GM19463 (cell line): ENCODE measurements around the gene TNRC6A.
"Not testable (repeated sequence)": the region's sequence is repeated elsewhere in the genome, so short reads cannot be mapped to it uniquely, and the experiment has no call there.

Source experiments
- ATAC-seq: cut with Tn5 transposase; IDR thresholded peaks from one replicate; pipeline ENCODE4 v1.9.1; 2021; ENCODE audit warnings: mild to moderate bottlenecking, moderate library complexity; ENCODE audit not compliant: unreplicated experiment

The TNRC6A gene

DNA sequence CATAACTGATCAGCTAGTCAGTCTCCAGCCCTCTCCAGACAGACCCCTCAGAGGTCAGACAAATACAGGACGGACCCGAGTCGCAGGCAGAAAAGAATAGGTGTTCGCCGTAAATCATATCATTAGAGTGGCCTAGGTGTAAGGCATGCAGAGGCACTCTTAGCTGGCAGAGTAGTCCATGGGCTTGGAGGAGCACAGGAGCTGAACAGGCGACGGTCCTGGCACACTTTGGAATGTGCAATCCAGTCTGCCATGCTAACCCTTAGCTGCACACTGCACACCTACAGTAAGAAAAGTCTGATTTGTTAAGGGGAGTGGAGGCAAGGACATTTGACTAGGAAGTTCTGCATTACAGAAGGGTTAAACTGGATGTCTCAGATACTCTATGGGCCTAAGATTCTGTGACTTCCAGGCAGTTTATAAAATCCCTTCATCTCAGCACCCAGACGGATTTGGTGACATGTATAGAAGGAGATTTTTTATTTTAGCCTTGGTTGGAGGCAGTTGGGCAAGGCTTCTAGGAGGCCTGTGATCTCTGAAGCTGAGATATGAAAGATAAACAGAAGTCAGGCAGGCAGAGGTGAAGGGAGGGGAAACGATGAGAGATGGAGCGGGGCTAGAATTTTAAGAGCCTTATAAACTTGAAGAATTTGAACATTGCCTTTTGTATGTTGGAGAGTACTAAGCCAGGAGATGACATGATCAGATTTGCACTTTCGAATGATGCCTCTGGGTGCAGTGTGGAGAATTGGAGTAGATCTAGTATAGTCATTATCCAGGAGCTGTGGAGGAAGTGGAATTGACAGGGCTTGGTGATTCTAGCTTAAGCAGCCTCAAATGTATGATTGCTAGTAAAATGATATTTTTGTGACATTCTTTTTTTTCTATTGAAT is 81.7 kb downstream of the TNRC6A start:
- ATAC-seq, result no peak

GRCh38 chr16:24812813-24813212 is 83.4 kb downstream of the TNRC6A start:
- ATAC-seq, result not testable (repeated sequence)

- ATAC-seq, result no peak
Observed at GRCh38 chr16:24815021-24815420, 85.6 kb downstream of the TNRC6A start.

GRCh38 chr16:24816688-24817087 is 87.2 kb downstream of the TNRC6A start:
- ATAC-seq, result no peak

DNA sequence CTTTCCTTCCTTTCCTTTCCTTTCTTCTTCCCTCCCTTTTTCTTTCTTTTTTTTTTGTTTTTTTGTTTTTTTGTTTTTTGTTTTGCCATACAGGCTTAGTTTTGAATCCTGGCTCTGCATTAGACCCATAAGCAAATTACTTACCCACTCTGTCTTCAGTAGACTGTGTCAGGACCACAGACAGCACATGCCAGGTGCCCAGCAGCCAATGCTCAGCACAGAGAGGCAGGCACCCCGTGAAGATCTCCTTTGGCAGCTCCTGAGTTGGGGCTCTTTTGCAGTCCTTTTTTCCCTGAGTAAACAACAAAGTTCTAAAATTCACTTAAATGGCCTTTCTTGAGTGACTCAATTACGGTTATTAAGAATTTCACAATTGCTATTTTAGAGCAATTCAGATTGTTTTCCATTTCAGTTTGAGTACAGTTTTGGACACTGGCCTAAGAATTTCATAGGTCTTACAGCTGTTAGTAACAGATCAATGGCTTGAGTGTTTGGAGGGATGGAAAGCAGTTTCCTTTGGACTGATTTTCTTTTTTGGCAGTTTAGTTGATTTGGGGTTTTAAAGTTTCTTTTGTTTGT is 90.1 kb downstream of the TNRC6A start:
- ATAC-seq, result no peak

- ATAC-seq, result no peak
Observed at GRCh38 chr16:24820522-24820921, 91.1 kb downstream of the TNRC6A start.

GRCh38 chr16:24821129-24821528 is 91.7 kb downstream of the TNRC6A start:
- no peak for ATAC-seq

- ATAC-seq, result no peak
Observed at GRCh38 chr16:24822542-24822941, 93.1 kb downstream of the TNRC6A start.

- ATAC-seq, result no peak
Observed at GRCh38 chr16:24822974-24823373, 93.5 kb downstream of the TNRC6A start.

- ATAC-seq, result no peak
Observed at GRCh38 chr16:24825696-24826095, 96.2 kb downstream of the TNRC6A start.

DNA sequence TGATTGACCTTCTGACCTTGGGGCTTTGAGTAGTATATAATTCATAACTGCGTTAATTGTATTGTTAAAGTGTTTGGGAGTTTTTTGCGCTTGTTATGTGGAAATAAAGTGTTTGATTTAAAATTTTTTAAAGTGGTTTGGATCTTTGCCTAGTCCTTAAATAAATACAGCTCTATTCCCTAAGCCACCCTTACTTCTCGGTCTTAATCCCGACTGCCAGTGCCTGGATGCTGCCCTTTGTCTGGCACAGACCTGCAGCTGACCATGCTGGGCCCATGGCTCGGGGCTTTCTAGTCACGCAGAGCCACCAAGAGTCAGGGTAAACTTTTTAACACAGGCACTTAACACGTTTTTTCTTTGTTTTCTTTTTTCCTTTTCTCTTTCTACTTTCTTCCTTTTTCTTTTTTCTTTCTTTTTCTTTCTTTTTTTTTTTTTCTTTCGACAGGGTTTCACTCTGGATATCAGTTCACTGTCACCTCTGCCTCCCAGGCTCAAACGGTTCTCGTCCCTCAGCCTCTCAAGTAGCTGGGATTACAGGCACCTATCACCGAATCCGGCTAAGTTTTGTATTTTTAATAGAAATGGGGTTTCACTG is 96.7 kb downstream of the TNRC6A start:
- ATAC-seq, result no peak

- no peak for ATAC-seq
Observed at GRCh38 chr16:24826817-24827566, 97.5 kb downstream of the TNRC6A start.

GRCh38 chr16:24829153-24829552 is 99.7 kb downstream of the TNRC6A start:
- no peak for ATAC-seq

DNA sequence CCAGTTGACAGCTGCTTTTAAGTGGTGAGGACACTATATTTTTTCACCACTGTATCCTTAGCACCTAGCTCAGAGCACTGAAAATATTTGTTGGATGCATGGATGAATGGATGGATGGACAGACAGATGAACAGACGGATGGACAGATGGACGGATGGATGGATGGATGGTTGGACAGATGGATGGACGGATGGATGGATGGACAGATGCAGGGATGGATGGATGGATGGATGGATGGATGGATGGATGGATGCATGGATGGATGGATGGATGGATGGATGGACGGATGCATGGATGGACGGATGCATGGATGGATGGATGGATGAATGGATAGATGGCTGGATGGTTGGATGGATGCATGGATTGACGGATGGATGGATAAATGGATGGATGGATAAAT is 103.9 kb downstream of the TNRC6A start:
- no peak for ATAC-seq

- no peak for ATAC-seq
Observed at GRCh38 chr16:24834459-24835335, 105.2 kb downstream of the TNRC6A start.

DNA sequence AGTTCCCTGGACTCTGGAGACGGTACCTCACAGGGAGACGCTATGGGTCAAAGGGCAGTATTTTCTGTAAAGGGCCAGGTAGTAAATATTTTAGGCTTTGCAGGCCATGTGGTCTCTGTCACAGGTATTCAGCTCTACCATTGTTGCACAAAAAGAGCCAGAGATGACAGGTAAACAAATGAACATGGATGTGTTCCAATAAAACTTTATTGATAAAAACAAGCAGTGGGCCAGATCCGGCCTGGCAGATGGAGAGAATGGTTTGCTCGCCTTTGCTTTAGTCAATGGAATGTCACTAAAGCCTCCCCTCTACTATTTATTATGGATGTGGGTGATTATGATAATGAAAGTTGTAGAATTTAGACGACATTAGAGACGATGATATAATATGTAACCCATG is 107.4 kb downstream of the TNRC6A start:
- ATAC-seq, result no peak

DNA sequence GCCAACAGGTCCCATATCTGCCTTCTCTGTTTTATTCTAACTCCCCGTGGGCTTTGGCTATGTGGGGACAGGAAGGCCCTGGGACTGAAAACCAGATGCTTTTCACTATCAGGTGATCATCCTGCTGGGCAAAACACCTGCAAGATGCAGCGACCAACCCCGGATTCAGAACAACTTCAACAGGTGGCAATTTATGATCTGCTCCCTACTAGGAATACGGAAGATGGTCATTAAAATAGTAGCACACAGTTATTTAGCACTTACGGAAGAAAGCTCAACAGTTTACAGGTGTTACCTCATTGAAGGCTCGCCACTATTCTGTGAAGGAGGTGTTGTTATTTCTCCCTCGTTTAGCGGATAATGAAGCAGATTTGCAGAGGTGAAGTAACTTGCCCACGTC is 108.5 kb downstream of the TNRC6A start:
- no peak for ATAC-seq

DNA sequence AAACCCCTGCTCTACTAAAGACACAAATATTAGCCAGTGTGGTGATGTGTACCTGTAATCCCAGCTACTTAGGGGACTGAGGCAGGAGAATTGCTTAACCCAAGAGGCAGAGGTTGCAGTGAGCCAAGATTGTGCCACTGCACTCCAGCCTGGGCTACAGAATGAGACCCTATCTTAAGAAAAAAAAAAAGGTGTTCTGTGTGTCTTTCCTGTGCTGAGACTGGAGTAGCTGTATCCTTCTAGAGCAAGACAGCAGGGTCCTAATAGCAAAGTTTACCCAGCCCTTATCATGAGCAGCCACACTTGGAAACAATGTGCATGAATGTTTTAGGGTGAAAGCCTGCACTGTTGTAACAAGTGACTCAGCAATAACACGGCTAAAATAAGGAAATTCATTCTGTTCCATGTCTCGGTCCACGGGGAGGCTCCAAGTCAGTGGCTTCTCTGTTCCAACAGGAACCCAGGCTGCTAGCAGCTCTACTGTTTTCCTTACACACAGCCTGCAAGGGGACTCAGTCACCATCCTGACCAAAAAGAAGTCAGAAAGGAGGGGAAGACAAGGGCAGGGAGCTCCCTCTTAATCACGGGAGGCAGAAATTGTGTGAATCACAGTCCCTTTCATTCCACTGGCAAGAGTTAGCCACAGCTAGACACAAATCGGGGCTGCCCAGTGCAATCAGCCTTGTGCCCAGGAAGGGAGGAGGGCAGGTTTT is 109.3 kb downstream of the TNRC6A start:
- no peak for ATAC-seq

DNA sequence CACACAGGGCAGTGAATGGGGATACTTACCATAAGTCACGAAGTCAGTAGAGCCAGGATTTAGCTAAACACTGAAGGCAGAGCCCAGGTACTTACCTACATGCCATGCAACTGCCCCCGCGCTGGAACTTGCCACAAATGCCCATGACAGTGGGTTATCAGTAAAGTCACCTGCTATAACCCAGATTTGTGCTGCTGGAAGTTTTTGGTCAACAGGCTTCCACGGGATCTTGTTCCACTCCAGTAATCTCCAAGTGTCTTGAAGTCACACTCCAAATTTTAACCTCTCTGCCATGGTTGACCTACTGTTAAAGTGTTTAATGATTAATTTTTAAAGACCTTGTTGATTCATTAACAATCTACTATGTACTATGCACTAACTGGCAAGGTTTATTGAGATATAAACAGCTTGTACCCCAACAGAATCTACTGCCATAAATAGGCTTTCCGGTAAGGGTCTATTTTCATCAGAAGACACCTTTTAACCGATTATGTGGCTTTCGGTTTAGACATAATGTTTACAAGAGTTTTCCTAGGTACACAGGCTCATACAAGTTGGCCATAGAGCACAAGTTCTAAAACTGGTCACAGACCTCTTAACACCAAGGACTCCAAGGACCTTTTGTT is 110.0 kb downstream of the TNRC6A start:
- ATAC-seq, result no peak
